HCT116 (cell line): ENCODE data around the gene NAGA. TPM values are rescaled to one million over a fixed set of nuclear protein-coding genes. Genes with fewer than 3 reads are reported as not detected.
A peak's percentile ranks its signal among the peaks of the same experiment; 100 is the strongest.

Experiments
- ATAC-seq: fragments of 200-7000 bp; cut with Tn5 transposase; 2 replicates; pipeline ENCODE4 v1.9.1; 2020; ENCODE audit warnings: mild to moderate bottlenecking, moderate library complexity
- BruUV-seq: library from RNA; stranded (reverse); fragments of 400-500 nt; replicated peaks from 2 replicates; lab custom pipeline; 2021; lab: Mats Ljungman, UMichigan
- CTCF ChIA-PET: fragments of 300-600 bp; sonication (Branson Sonifier 250); formaldehyde crosslinking; loops from one replicate; lab custom pipeline; 2021; ENCODE audit warnings: antibody characterized with exemption; lab: Charles Lee
- POLR2A ChIA-PET: fragments of 300-600, 350-600 bp; sonication (Branson Sonifier 250); formaldehyde crosslinking; loops from one replicate; lab custom pipeline; 2021; ENCODE audit warnings: antibody characterized with exemption; lab: Charles Lee
- RAD21 ChIA-PET, 2 experiments: fragments of 300-600 bp; sonication (Branson Sonifier 250); formaldehyde crosslinking; loops; one replicate each; lab custom pipeline; 2023; ENCODE audit warnings: low total read pairs in 2 of 2; ENCODE audit not compliant: uncharacterized antibody in 2 of 2, unreplicated experiment in 2 of 2, low non-redundant PET in 1 of 2; lab: Charles Lee
- DNase-seq: peaks from one replicate; pipeline ENCODE4 v3.0.0-alpha.2; 2010; ENCODE audit warnings: low read depth, low spot score
- H2AFZ ChIP-seq: fragments of 200-600 bp; shearing (Covaris generic), sonication (generic); 2 replicates; pipeline ENCODE4 v1.6.1; 2017; ENCODE audit warnings: low read depth, mixed run types, mixed read lengths, antibody characterized with exemption, low read length; ENCODE audit not compliant: poor library complexity, severe bottlenecking
- H3K27ac ChIP-seq: 2 replicates; pipeline ENCODE4 v1.5.1; 2012; ENCODE audit warnings: low read depth, low read length
- H3K27me3 ChIP-seq: fragments of 200-600 bp; sonication (generic); 2 replicates; pipeline ENCODE4 v1.6.1; 2016; ENCODE audit warnings: mixed run types, low read length, mixed read lengths; ENCODE audit not compliant: insufficient read depth
- H3K36me3 ChIP-seq, 2 experiments: fragments of 200-500 bp in 1 of 2; fragments of 200-600 bp in 1 of 2; sonication (Bioruptor generic) in 1 of 2; sonication (generic) in 1 of 2; 2 replicates each; pipeline versions ENCODE4 v1.5.1 to v1.6.1; 2014 to 2016; ENCODE audit warnings: low read length in 2 of 2, inconsistent platforms in 1 of 2, mixed read lengths in 1 of 2, mixed run types in 1 of 2; ENCODE audit not compliant: insufficient read depth in 2 of 2, control insufficient read depth in 1 of 2
- H3K4me1 ChIP-seq, 2 experiments: fragments of 200-600 bp in 1 of 2; sonication (generic) in 1 of 2; 2 replicates each; pipeline versions ENCODE4 v1.5.1 to v1.6.1; 2012 to 2017; ENCODE audit warnings: low read length in 2 of 2, inconsistent platforms in 1 of 2, mild to moderate bottlenecking in 1 of 2, mixed read lengths in 1 of 2, mixed run types in 1 of 2, moderate library complexity in 1 of 2; ENCODE audit not compliant: insufficient read depth in 2 of 2, control insufficient read depth in 1 of 2
- H3K4me2 ChIP-seq: fragments of 200-600 bp; sonication (generic); 2 replicates; pipeline ENCODE4 v1.6.1; 2017; ENCODE audit warnings: mixed run types, low read length, mixed read lengths
- H3K4me3 ChIP-seq, 2 experiments: fragments of 200-600 bp in 1 of 2; sonication (generic) in 1 of 2; replicated peaks in 1 of 2; 2 replicates each; pipeline ENCODE4 v1.5.1; 2011 to 2016; ENCODE audit warnings: low read length in 2 of 2, control low read depth in 1 of 2, low read depth in 1 of 2, mild to moderate bottlenecking in 1 of 2, mixed read lengths in 1 of 2, mixed run types in 1 of 2
- H3K79me2 ChIP-seq: fragments of 200-600 bp; sonication (generic); 2 replicates; pipeline ENCODE4 v1.6.1; 2017; ENCODE audit warnings: mild to moderate bottlenecking, mixed run types, low read length, moderate library complexity, mixed read lengths; ENCODE audit not compliant: insufficient read depth
- H3K9ac ChIP-seq: fragments of 200-600 bp; sonication (generic); 2 replicates; pipeline ENCODE4 v1.6.1; 2016; ENCODE audit warnings: low read length, mixed read lengths
- H3K9me2 ChIP-seq: fragments of 200-600 bp; sonication (generic), shearing (Covaris generic); 2 replicates; pipeline ENCODE4 v1.6.1; 2017; ENCODE audit warnings: mixed run types, mild to moderate bottlenecking, moderate library complexity; ENCODE audit not compliant: insufficient read depth
- H3K9me3 ChIP-seq, 2 experiments: fragments of 200-500 bp in 1 of 2; fragments of 200-600 bp in 1 of 2; sonication (Bioruptor generic) in 1 of 2; sonication (generic) in 1 of 2; 2 replicates each; pipeline ENCODE4 v1.6.1; 2014 to 2017; ENCODE audit warnings: low read length in 2 of 2, mixed read lengths in 2 of 2, inconsistent platforms in 1 of 2, low read depth in 1 of 2, mild to moderate bottlenecking in 1 of 2, mixed run types in 1 of 2, moderate library complexity in 1 of 2; ENCODE audit not compliant: control insufficient read depth in 1 of 2, insufficient read depth in 1 of 2
- H4K20me1 ChIP-seq: fragments of 200-600 bp; sonication (generic), shearing (Covaris generic); 2 replicates; pipeline ENCODE4 v1.6.1; 2017; ENCODE audit warnings: mixed run types, mild to moderate bottlenecking, moderate library complexity; ENCODE audit not compliant: insufficient read depth
- CBX3 ChIP-seq: IDR thresholded peaks from 2 replicates; pipeline ENCODE4 v1.6.1; 2012; ENCODE audit warnings: low read depth
- EZH2 ChIP-seq: fragments of 200-600 bp; sonication (generic); IDR thresholded peaks from 2 replicates; pipeline ENCODE4 v1.6.1; 2017; ENCODE audit warnings: antibody characterized with exemption, mixed run types
- FOSL1 ChIP-seq: IDR thresholded peaks from 2 replicates; pipeline ENCODE4 v1.6.1; 2012; ENCODE audit warnings: low read depth
- POLR2A ChIP-seq: IDR thresholded peaks from 2 replicates; pipeline ENCODE4 v1.7.0; 2011; ENCODE audit warnings: borderline replicate concordance; ENCODE audit not compliant: insufficient read depth, insufficient read length; ENCODE audit errors: extremely low read depth
- RAD21 ChIP-seq: IDR thresholded peaks from 2 replicates; pipeline ENCODE4 v1.6.1; 2012; ENCODE audit warnings: low read depth, mild to moderate bottlenecking
- SIN3A ChIP-seq: IDR thresholded peaks from 2 replicates; pipeline ENCODE4 v1.6.1; 2012; ENCODE audit warnings: low read depth
- TCF7L2 ChIP-seq: IDR thresholded peaks from 2 replicates; pipeline ENCODE4 v1.7.0; 2011; ENCODE audit warnings: borderline replicate concordance, inconsistent platforms; ENCODE audit not compliant: insufficient read depth, insufficient read length; ENCODE audit errors: extremely low read depth
- ZFX ChIP-seq: fragments of 450-650 bp; IDR thresholded peaks from 2 replicates; pipeline ENCODE4 v1.6.1; 2017
- ZNF274 ChIP-seq: fragments of 200-500 bp; sonication (Bioruptor generic); IDR thresholded peaks from 2 replicates; pipeline ENCODE4 v1.6.1; 2014; ENCODE audit warnings: mild to moderate bottlenecking, low read depth, low read length, inconsistent platforms
- intact Hi-C: fragments of 100-400 bp; cut with micrococcal nuclease; formaldehyde crosslinking; loops from 2 replicates; pipeline ENCODE4 v1.10.0; 2022
- total RNA-seq: library from RNA; stranded (reverse); gene quantifications from one replicate; pipeline ENCODE4 v1.2.1, GENCODE V29; 2021; ENCODE audit not compliant: unreplicated experiment
- TF ChIP-seq, protein P1 (sequence below), 3 experiments: fragments of 200-600 bp in 1 of 3; sonication (generic) in 1 of 3; IDR thresholded peaks in 2 of 3; conservative IDR thresholded peaks in 1 of 3; 2 replicates each; pipeline ENCODE4 v1.5.1; 2012 to 2017; ENCODE audit warnings: low read depth in 2 of 3, low read length in 2 of 3, antibody characterized with exemption in 1 of 3, borderline replicate concordance in 1 of 3, control low read depth in 1 of 3, mild to moderate bottlenecking in 1 of 3, mixed read lengths in 1 of 3, mixed run types in 1 of 3, moderate library complexity in 1 of 3; ENCODE audit not compliant: insufficient read depth in 1 of 3
- TF ChIP-seq, protein P2 (sequence below): IDR thresholded peaks from 2 replicates; pipeline ENCODE4 v1.6.1; 2011; ENCODE audit warnings: mild to moderate bottlenecking, low read length, moderate library complexity; ENCODE audit not compliant: insufficient replicate concordance; ENCODE audit errors: extremely low read depth
- TF ChIP-seq, protein P3 (sequence below): IDR thresholded peaks from 2 replicates; pipeline ENCODE4 v1.6.1; 2012
- TF ChIP-seq, protein P4 (sequence below): IDR thresholded peaks from 2 replicates; pipeline ENCODE4 v1.6.1; 2012; ENCODE audit warnings: low read depth

NAGA gene
- total RNA-seq, 1 experiment from 2014 or later = 21.2 TPM

DNA sequence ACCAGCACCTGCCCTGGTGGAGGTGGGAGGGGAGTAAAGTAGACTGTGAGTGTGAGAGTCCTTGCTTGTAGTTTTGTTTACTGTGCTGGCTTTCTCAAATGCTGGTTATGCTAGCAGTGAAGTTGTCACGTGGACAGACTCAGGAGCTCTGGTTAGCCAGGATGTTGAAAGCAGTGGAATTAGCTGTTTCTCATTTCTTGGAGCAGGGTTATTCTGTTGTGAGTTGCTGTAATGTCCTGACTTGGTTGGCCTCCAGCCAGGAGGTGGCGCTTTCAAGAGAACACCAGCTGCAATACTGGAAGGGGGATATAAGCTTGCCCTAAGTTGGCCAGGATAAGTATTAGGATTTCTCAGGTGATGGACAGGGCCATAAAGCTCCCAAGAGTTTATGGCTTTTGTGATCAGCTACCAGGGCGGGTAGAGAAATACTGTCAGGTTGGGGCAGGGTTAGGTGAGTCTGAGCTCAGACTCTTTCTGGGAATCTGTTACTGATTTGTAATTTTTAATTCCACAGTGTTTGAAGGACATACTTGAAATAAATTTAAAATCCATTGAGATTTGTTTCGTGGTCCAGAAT lies 46.3 kb upstream of the NAGA start:
- Histone ChIP-seq H2AFZ (no peak overlapping the region), H3K36me3 (no peaks in the 10 kb centered on the region; a peak in 1 of 4 replicates), H4K20me1 (no peaks in the 10 kb centered on the region), H3K27me3 (no peaks in the 10 kb centered on the region), H3K4me1 (no peaks in the 10 kb centered on the region), H3K4me3 (no peak overlapping the region), H3K27ac (no peak overlapping the region), H3K79me2 (no peaks in the 10 kb centered on the region), H3K4me2 (no peak overlapping the region), H3K9me3 (peaks cover 8 to 12% of the 10 kb centered on the region in 2 experiments; a peak in 2 of 4 replicates), H3K9ac (no peak overlapping the region), H3K9me2 (no peaks in the 10 kb centered on the region)
- ATAC-seq (peak; percentile 59; the same call in 1 of the 2 replicates), DNase-seq (no peak)
- POLR2A ChIA-PET = no interaction called here
- CTCF ChIA-PET = interaction anchor here (1.3 kb wide), 1 partner anchor 26 kb away, joined by 4 read pairs; the partner anchor contains the start of gene NDUFA6
- TF ChIP-seq ZFX (no peak), FOSL1 (no peak), ZNF274 (no peak), SIN3A (no peak), EZH2 (no peak), CBX3 (no peak), TCF7L2 (no peak), RAD21 (0 out of 2 replicates have a peak, but pooled peaks have one; percentile 24), POLR2A (no peak)
- TF ChIP-seq, protein P1, sequence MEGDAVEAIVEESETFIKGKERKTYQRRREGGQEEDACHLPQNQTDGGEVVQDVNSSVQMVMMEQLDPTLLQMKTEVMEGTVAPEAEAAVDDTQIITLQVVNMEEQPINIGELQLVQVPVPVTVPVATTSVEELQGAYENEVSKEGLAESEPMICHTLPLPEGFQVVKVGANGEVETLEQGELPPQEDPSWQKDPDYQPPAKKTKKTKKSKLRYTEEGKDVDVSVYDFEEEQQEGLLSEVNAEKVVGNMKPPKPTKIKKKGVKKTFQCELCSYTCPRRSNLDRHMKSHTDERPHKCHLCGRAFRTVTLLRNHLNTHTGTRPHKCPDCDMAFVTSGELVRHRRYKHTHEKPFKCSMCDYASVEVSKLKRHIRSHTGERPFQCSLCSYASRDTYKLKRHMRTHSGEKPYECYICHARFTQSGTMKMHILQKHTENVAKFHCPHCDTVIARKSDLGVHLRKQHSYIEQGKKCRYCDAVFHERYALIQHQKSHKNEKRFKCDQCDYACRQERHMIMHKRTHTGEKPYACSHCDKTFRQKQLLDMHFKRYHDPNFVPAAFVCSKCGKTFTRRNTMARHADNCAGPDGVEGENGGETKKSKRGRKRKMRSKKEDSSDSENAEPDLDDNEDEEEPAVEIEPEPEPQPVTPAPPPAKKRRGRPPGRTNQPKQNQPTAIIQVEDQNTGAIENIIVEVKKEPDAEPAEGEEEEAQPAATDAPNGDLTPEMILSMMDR (IDR thresholded peaks at IDR 0.05 in 2 of 3, conservative IDR thresholded peaks at IDR 0.05 in 1 of 3; ENCODE audit: borderline replicate concordance in 1 of 3, insufficient read depth in 1 of 3, low read depth in 2 of 3, low read length in 2 of 3) = peak in 2 of 3 experiments; percentile 3 to 16; a peak in 2 of 6 replicates
- TF ChIP-seq, protein P2, sequence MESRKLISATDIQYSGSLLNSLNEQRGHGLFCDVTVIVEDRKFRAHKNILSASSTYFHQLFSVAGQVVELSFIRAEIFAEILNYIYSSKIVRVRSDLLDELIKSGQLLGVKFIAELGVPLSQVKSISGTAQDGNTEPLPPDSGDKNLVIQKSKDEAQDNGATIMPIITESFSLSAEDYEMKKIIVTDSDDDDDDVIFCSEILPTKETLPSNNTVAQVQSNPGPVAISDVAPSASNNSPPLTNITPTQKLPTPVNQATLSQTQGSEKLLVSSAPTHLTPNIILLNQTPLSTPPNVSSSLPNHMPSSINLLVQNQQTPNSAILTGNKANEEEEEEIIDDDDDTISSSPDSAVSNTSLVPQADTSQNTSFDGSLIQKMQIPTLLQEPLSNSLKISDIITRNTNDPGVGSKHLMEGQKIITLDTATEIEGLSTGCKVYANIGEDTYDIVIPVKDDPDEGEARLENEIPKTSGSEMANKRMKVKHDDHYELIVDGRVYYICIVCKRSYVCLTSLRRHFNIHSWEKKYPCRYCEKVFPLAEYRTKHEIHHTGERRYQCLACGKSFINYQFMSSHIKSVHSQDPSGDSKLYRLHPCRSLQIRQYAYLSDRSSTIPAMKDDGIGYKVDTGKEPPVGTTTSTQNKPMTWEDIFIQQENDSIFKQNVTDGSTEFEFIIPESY = no peak
- TF ChIP-seq, protein P3, sequence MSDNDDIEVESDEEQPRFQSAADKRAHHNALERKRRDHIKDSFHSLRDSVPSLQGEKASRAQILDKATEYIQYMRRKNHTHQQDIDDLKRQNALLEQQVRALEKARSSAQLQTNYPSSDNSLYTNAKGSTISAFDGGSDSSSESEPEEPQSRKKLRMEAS = no peak
- TF ChIP-seq, protein P4, sequence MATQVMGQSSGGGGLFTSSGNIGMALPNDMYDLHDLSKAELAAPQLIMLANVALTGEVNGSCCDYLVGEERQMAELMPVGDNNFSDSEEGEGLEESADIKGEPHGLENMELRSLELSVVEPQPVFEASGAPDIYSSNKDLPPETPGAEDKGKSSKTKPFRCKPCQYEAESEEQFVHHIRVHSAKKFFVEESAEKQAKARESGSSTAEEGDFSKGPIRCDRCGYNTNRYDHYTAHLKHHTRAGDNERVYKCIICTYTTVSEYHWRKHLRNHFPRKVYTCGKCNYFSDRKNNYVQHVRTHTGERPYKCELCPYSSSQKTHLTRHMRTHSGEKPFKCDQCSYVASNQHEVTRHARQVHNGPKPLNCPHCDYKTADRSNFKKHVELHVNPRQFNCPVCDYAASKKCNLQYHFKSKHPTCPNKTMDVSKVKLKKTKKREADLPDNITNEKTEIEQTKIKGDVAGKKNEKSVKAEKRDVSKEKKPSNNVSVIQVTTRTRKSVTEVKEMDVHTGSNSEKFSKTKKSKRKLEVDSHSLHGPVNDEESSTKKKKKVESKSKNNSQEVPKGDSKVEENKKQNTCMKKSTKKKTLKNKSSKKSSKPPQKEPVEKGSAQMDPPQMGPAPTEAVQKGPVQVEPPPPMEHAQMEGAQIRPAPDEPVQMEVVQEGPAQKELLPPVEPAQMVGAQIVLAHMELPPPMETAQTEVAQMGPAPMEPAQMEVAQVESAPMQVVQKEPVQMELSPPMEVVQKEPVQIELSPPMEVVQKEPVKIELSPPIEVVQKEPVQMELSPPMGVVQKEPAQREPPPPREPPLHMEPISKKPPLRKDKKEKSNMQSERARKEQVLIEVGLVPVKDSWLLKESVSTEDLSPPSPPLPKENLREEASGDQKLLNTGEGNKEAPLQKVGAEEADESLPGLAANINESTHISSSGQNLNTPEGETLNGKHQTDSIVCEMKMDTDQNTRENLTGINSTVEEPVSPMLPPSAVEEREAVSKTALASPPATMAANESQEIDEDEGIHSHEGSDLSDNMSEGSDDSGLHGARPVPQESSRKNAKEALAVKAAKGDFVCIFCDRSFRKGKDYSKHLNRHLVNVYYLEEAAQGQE = no peak
- RAD21 ChIA-PET = no interaction called here
- intact Hi-C loops = no loop called here
- no TSS peak for BruUV-seq
